ENCODE data around the gene PKNOX2. TPM values are rescaled to one million over a fixed set of nuclear protein-coding genes. Genes with fewer than 3 reads are reported as not detected.

The PKNOX2 gene
- total RNA-seq, 3 donors from 2014 or later (not counting 1 experiment from before 2014, with no cell fraction given) = not detected

- no peak overlapping the region for H3K27ac Mint-ChIP-seq
- TF ChIP-seq CTCF (IDR thresholded peaks at IDR 0.05) = no peak
- intact Hi-C loops (cut with micrococcal nuclease) = no loop called here
- H3K4me3 Mint-ChIP-seq = no peak overlapping the region
- H3K4me1 Mint-ChIP-seq = peaks cover 10 to 23% of the 10 kb centered on the region in 2 donors
- no peaks in the 10 kb centered on the region for H3K9me3 ChIP-seq (ENCODE audit: control insufficient read depth, insufficient read depth, low read length)
- no peak overlapping the region for H3K27ac ChIP-seq (ENCODE audit: low read length)
- no peaks in the 10 kb centered on the region for H3K36me3 ChIP-seq (ENCODE audit: control insufficient read depth, insufficient read depth, low read length)
- no peaks in the 10 kb centered on the region for H3K27me3 ChIP-seq (ENCODE audit: control insufficient read depth, insufficient read depth, low read length)
- no peaks in the 10 kb centered on the region for H3K27me3 Mint-ChIP-seq (ENCODE audit: low read depth in 2 of 2)
- H3K4me3 ChIP-seq (ENCODE audit: low read length) = no peak overlapping the region
- no peaks in the 10 kb centered on the region for H3K4me1 ChIP-seq (ENCODE audit: control insufficient read depth, insufficient read depth, low read length)
- H3K9me3 Mint-ChIP-seq = no peaks in the 10 kb centered on the region
- H3K36me3 Mint-ChIP-seq = no peaks in the 10 kb centered on the region
- DNase-seq = no peak
- no peak for ATAC-seq
- WGBS (ENCODE audit: insufficient coverage) = 100% methylated on average over 2 of the region's 2 CpGs
Observed at GRCh38 chr11:125468852-125469251, 304.3 kb downstream of the PKNOX2 start.

DNA sequence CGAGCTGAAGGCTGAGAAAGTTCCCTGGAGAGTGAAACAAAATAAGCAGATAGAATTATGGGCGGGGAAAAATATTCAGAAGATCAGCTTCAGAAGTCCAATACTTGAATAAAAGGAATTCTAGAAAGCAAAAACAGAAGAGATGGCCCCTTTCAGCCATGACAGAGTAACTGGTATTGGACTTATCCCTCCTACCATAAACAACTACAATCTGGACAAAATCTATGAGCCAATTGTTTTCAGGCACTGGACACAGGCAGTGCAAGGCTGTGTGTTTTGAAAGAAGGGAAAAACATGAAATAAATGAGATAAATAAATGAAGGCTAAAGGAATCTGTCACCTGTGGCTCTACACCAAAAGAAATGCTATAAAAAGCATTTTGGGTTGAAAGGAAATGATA is 305.8 kb downstream of the PKNOX2 start:
- H3K27ac Mint-ChIP-seq = no peak overlapping the region
- no peak overlapping the region for H3K4me3 Mint-ChIP-seq
- no peaks in the 10 kb centered on the region for H3K27me3 Mint-ChIP-seq (ENCODE audit: low read depth in 2 of 2)
- Histone ChIP-seq H3K27me3 (ENCODE audit: control insufficient read depth, insufficient read depth, low read length) (no peaks in the 10 kb centered on the region), H3K9me3 (ENCODE audit: control insufficient read depth, insufficient read depth, low read length) (no peaks in the 10 kb centered on the region), H3K4me3 (ENCODE audit: low read length) (no peak overlapping the region), H3K36me3 (ENCODE audit: control insufficient read depth, insufficient read depth, low read length) (no peaks in the 10 kb centered on the region), H3K27ac (ENCODE audit: low read length) (no peak overlapping the region), H3K4me1 (ENCODE audit: control insufficient read depth, insufficient read depth, low read length) (no peaks in the 10 kb centered on the region)
- ATAC-seq (no peak), DNase-seq (no peak)
- no peak for TF ChIP-seq CTCF (IDR thresholded peaks at IDR 0.05)
- no peaks in the 10 kb centered on the region for H3K9me3 Mint-ChIP-seq
- 88% methylated on average over 2 of the region's 2 CpGs for WGBS (ENCODE audit: insufficient coverage)
- intact Hi-C loops (cut with micrococcal nuclease) = no loop called here
- H3K4me1 Mint-ChIP-seq = peaks cover 5 to 18% of the 10 kb centered on the region in 2 donors
- no peaks in the 10 kb centered on the region for H3K36me3 Mint-ChIP-seq

GRCh38 chr11:125476721-125477120 is 312.2 kb downstream of the PKNOX2 start:
- Mint-ChIP-seq H3K4me1 (peaks cover 0 to 5% of the 10 kb centered on the region in 2 donors), H3K27me3 (ENCODE audit: low read depth in 2 of 2) (no peaks in the 10 kb centered on the region), H3K9me3 (no peaks in the 10 kb centered on the region), H3K4me3 (no peak overlapping the region), H3K36me3 (no peaks in the 10 kb centered on the region), H3K27ac (peak overlapping the region in 1 of 2 donors; percentile 20)
- Histone ChIP-seq H3K4me3 (ENCODE audit: low read length) (no peak overlapping the region), H3K27me3 (ENCODE audit: control insufficient read depth, insufficient read depth, low read length) (no peaks in the 10 kb centered on the region), H3K4me1 (ENCODE audit: control insufficient read depth, insufficient read depth, low read length) (no peaks in the 10 kb centered on the region), H3K36me3 (ENCODE audit: control insufficient read depth, insufficient read depth, low read length) (no peaks in the 10 kb centered on the region), H3K27ac (ENCODE audit: low read length) (no peak overlapping the region), H3K9me3 (ENCODE audit: control insufficient read depth, insufficient read depth, low read length) (no peaks in the 10 kb centered on the region)
- intact Hi-C loops (cut with micrococcal nuclease) = no loop called here
- no peak for ATAC-seq
- no peak for TF ChIP-seq CTCF (IDR thresholded peaks at IDR 0.05)
- DNase-seq = no peak
- 82% methylated on average over 2 of the region's 3 CpGs for WGBS (ENCODE audit: insufficient coverage)

GRCh38 chr11:125479137-125479536 is 314.6 kb downstream of the PKNOX2 start:
- H3K9me3 ChIP-seq (ENCODE audit: control insufficient read depth, insufficient read depth, low read length) = no peaks in the 10 kb centered on the region
- H3K36me3 ChIP-seq (ENCODE audit: control insufficient read depth, insufficient read depth, low read length) = no peaks in the 10 kb centered on the region
- WGBS (ENCODE audit: insufficient coverage) = 93% methylated on average over 2 of the region's 3 CpGs
- no peak overlapping the region for H3K4me3 Mint-ChIP-seq
- H3K4me3 ChIP-seq (ENCODE audit: low read length) = no peak overlapping the region
- H3K36me3 Mint-ChIP-seq = no peaks in the 10 kb centered on the region
- ATAC-seq (no peak), DNase-seq (no peak)
- intact Hi-C loops (cut with micrococcal nuclease) = no loop called here
- no peak overlapping the region for H3K27ac ChIP-seq (ENCODE audit: low read length)
- H3K27me3 ChIP-seq (ENCODE audit: control insufficient read depth, insufficient read depth, low read length) = no peaks in the 10 kb centered on the region
- H3K27me3 Mint-ChIP-seq (ENCODE audit: low read depth in 2 of 2) = peaks cover 0 to 3% of the 10 kb centered on the region in 2 donors
- H3K4me1 ChIP-seq (ENCODE audit: control insufficient read depth, insufficient read depth, low read length) = no peaks in the 10 kb centered on the region
- no peak for TF ChIP-seq CTCF (IDR thresholded peaks at IDR 0.05)
- H3K27ac Mint-ChIP-seq = no peak overlapping the region
- H3K9me3 Mint-ChIP-seq = no peaks in the 10 kb centered on the region
- peaks cover 4 to 8% of the 10 kb centered on the region in 2 donors for H3K4me1 Mint-ChIP-seq

Data from natural killer cell (primary cell).